Ovary (tissue), 3 donors: Measurements from ENCODE around the gene MBD3L5.

Experiments
- EP300 ChIP-seq: sonication (generic); formaldehyde crosslinking; IDR thresholded peaks from one replicate; pipeline ENCODE4 v1.6.1; 2017; ENCODE audit warnings: antibody characterized with exemption
- TF ChIP-seq, protein P1 (sequence below), 3 donors: fragments of 450-650 bp in 2 of 3; fragments of 200-600 bp in 1 of 3; IDR thresholded peaks; one replicate each; pipeline versions ENCODE4 v1.5.1 to v1.8.0; 2016 to 2022; ENCODE audit warnings: antibody characterized with exemption in 3 of 3, mild to moderate bottlenecking in 1 of 3
- donor health status: DM: no; HTN: no; CAD: no.

DNA sequence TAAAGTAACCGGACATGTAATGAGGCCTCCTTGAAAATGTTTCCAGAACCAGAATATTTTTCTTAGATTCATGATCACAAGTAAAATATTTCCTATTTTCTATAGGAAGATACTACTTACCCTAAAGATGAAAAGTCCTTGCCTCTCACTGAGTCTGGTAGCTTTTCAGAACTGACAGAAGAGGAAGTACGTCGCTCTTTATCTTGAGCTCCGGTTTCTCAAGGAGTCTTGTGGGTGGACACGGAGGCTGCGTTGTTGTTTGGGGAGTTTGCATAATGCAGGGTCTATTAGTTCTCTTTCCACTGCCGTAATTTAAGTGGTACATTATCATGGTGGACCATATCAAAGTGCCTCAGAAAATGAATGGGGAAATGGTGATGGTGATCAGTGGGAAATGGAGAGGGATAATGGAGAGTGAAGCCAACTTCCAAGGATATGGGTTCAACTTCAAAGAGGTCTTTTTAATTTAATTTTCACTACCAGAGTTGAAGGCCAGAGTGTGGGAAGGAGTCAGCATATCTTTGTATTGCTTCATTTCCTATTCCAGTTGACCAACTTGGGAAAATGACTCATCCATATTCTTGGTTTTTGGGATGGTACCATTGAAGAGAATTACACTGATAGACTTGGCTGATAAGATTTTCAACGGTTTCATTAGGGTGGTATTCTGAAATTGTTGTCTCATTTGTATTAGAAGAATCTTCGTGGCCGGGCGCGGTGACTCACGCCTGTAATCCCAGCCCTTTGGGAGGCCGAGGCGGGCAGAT, 32.5 kb upstream of the MBD3L5 start:
- TF ChIP-seq, protein P1, sequence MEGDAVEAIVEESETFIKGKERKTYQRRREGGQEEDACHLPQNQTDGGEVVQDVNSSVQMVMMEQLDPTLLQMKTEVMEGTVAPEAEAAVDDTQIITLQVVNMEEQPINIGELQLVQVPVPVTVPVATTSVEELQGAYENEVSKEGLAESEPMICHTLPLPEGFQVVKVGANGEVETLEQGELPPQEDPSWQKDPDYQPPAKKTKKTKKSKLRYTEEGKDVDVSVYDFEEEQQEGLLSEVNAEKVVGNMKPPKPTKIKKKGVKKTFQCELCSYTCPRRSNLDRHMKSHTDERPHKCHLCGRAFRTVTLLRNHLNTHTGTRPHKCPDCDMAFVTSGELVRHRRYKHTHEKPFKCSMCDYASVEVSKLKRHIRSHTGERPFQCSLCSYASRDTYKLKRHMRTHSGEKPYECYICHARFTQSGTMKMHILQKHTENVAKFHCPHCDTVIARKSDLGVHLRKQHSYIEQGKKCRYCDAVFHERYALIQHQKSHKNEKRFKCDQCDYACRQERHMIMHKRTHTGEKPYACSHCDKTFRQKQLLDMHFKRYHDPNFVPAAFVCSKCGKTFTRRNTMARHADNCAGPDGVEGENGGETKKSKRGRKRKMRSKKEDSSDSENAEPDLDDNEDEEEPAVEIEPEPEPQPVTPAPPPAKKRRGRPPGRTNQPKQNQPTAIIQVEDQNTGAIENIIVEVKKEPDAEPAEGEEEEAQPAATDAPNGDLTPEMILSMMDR (IDR thresholded peaks at IDR 0.05) = no peak
- no peak for TF ChIP-seq EP300
